ENCODE measurements around the gene DOCK4.
A peak's percentile ranks its signal among the peaks of the same experiment; 100 is the strongest.

Gene DOCK4

GRCh38 chr7:112160130-112160770 lies 45.9 kb downstream of the DOCK4 start:
- DNase-seq = no peak

DNA sequence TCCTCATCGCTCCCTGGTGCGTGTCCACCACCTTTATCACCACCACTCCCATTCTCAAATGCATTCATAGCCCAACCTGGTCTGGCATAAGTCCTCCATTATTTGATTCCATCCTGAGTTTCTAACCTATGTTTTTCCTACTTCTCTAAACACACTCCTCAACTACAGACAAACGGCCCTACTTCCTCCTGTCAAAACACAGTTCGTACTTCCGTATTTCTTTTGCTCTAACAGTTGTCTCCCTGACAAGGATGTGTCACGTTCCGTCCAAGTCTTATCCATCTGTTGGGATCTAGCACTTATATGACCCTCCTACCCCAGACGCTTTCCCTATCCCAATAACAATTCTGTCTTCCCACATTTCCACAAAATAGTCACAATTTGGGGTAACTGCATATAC lies 46.8 kb downstream of the DOCK4 start:
- DNase-seq = no peak

- no peak for DNase-seq
Measured at GRCh38 chr7:112157072-112157471, 49.1 kb downstream of the DOCK4 start.

GRCh38 chr7:112156412-112156811 lies 49.8 kb downstream of the DOCK4 start:
- DNase-seq = no peak

GRCh38 chr7:112154690-112155089 lies 51.5 kb downstream of the DOCK4 start:
- DNase-seq = no peak

GRCh38 chr7:112152186-112152585 lies 54.0 kb downstream of the DOCK4 start:
- DNase-seq = no peak

- peak; percentile 43 for DNase-seq
Measured at GRCh38 chr7:112150823-112151641, 55.2 kb downstream of the DOCK4 start.

DNA sequence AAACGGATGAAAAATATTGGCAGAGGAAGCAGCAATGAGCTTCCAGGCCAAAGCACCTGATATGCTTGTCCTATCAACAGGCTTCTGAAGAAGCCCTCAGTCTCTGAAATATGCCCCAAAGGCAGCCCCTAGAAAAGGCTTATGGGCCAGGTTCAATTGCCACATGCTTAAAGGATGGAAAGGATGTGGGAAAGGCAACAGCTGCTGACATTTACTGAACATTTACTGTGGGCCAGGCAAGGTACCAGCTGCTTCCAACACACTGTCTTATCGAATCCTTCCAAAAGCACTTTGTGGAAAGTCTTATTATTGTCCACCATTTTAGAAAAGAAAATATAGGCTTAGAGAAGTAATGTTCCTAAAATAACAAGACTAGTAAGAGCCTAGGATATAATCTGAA lies 56.5 kb downstream of the DOCK4 start:
- no peak for DNase-seq

DNA sequence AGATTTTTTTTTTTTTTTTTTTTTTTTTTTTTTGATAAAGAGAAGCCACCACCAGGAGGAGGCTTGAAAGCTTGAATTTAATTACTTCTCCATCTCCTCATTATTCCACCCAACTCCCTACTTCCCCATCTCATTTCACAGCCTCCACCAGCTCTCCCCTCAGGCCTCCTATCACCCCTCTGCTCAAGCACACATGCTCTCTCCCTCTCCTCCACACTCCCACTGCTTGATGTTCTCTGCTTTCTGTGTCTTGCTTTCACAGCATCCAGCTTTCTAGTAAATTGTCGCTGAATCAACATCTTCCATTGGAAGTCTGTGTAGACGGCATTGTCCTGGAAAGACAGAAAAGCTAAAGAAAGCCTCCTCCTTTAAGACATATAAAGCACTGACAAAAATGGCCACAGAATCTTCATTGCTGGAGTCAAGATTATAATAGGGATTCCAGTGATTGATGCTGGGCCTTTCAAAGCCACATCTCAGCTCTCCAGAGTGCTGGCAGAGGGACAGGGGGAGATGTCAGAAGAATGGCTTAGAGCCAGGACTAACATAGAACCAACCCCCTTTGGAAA lies 58.3 kb downstream of the DOCK4 start:
- DNase-seq = no peak

DNA sequence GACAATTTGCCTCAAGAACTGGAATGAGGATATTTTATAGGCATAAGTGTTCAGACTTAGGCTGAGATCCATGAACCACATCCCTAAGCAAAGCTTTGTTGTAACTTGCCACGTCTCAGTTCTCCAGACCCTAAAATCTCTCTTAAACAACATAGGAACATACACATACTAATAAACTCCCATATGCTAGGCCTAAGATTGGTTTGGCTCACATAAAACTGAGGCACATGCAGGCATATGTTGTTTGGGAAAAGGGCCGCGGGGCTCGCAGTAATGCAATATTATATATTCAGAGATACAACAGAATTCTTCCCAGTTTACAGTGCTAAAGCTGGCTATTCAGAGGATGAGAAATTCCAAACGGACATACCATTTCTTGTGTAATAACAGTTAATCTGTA lies 61.0 kb downstream of the DOCK4 start:
- no peak for DNase-seq

DNA sequence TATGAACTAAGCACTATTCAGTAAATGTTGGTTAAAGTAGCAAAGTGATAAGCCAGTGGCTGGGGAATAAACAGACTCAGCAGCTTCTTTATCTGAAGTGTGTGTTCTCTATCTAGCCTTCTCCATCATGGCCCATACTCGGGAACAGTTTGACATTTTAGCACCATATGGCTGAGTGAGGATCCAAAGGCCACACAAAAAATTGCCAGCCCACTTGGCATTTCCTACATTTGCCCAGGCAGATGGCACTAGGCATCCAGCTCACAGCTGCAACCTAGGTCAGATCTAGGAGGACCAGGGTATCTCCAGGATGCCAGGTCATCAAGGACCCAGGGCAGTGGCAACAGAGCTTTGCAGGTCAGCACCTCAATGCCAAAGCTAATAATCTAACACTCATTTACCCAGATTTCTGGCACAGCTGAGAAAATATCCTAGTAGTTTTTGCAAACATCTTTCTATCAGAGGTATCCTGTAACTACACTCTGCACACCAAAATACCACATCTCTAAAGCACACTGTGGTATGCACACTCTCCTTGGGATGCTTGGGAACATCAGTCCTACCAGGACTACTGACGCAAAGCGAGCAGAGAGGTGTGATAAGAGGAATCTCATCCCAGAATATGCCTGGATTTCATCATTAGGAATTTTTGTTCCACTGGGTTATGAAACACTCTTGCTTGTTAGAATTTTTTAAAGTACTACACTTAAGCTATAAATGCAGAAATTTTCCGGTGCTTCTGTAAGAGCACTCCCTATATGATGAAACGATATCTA lies 61.7 kb downstream of the DOCK4 start:
- no peak for DNase-seq

GRCh38 chr7:112143582-112143981 lies 62.6 kb downstream of the DOCK4 start:
- no peak for DNase-seq

DNA sequence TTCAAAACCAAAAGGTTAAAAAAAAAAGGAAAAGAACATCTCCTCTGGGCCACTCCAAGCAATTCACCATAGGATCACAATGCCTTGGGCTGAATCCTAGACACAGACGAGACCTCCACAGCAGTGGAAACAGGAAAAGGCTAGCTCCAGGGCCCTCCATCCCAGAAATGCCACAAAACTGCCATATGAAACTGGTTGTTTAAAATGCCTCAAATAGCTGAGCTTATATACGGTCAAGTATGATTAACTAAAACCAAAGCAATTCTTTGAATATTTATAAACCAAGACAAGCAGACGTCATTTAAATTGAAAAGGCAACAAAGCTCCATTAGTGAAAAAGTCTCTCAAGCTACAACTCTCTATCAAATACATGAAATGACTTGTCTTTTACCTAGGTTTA lies 63.1 kb downstream of the DOCK4 start:
- no peak for DNase-seq

- DNase-seq = no peak
Measured at GRCh38 chr7:112140600-112140999, 65.6 kb downstream of the DOCK4 start.

GRCh38 chr7:112138938-112139337 lies 67.3 kb downstream of the DOCK4 start:
- DNase-seq = no peak

GRCh38 chr7:112138325-112138852 lies 67.8 kb downstream of the DOCK4 start:
- no peak for DNase-seq

DNA sequence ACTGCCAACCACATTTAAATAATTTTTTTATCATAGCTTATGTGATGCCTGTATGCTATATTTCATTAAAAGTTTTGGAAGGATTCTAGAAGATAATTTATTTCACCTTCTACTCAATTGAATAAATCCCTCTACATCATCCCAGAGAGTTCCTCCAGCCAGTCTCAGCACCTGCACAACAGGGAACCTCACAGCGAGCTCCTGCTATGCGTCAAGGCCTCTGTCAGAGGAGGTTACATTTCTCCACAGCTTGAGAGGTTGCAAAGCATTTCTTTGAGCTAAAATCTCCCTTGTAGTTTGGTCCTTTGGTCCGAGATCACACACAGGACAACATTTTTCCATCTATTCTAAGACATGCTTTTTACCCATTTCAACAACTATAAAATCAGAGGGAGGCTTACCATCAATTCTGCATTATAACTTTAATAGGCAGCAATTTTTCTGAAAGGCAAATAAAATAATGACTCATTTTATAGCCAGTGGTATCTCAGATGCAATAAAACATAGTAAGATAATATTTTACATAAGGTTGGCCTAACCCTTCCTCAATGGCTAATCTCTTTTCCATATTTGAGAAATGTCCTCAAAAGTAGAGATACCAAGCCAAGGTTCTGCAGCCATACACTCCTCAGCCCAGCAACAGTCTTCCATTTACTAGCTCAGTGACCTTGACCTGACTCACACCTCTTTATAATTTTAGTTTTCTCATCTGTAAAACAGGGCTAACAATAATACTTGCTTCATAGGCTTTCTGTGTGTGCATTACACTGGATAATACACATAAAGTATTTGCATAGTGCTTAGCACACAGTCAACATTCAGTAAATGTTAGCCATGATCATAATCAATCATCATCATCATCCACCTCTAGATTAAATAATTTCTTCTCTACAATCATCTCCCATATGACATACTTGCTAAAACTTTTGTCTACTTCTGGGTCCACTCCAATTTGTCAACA lies 68.8 kb downstream of the DOCK4 start:
- DNase-seq = no peak

GRCh38 chr7:112136271-112137008 lies 69.8 kb downstream of the DOCK4 start:
- no peak for DNase-seq

DNA sequence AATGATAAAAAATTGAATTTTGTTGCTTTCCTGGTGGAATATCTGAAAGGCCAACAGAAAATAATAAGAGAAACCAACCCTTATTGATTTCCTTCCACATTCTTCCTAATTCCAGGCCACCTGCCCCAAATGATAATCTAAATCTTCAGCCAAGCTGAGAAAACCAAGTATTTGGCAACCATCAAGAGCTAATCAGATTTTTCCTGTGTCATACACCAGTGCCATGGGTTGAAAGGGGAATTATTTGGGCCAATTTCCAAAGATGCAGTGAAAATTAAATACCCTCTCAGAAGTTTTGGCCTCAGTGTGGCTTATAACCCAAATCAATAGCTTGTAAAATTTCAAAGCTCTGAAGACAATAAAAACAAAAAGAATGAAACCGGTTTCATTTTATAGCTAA lies 70.4 kb downstream of the DOCK4 start:
- no peak for DNase-seq

GRCh38 chr7:112134039-112134438 lies 72.2 kb downstream of the DOCK4 start:
- no peak for DNase-seq

DNA sequence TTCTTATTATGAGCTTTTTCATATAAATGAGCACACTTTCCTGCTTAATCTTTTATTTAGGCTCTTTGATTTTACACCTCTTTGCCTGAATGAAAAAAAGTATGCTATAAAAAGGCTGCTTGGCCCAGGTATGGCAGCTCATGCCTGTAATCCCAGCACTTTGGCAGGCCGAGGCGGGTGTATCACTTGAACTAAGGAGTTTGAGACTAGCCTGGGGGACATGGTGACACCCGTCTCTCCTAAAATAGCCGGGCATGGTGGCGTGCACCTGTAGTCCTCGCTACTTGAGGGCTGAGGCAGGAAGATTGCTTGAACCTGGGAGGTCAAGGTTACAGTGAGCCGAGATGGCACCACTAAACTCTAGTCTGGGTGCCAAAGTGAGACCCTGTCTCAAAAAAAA lies 72.9 kb downstream of the DOCK4 start:
- DNase-seq = no peak
